ENCODE data around the gene CDH26.
"Not testable (repeated sequence)": the region's sequence is repeated elsewhere in the genome, so short reads cannot be mapped to it uniquely, and the experiment has no call there.

The CDH26 gene

GRCh38 chr20:59942245-59942644 lies 16.0 kb upstream of the CDH26 start:
- DNase-seq = no peak

DNA sequence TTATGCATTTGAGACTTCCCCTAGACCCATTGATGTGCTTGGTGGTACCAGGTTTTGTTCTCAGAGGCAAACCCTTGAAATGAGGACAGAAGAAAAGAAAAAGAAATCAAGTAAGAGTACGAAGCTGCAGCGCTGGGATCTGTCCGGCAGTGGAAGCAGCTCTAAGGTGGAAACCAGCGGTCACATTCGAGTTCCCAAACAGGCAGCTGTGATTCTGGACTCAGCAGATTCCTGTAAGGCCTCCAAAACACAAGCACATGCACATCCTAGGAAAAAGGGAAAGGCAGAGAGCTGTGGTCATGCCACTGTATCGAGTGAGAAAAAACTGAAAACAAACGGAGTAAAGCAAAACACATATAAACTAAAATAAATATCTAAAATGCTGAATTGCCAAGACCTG lies 13.5 kb upstream of the CDH26 start:
- DNase-seq = no peak

GRCh38 chr20:59945175-59945574 lies 13.0 kb upstream of the CDH26 start:
- DNase-seq = no peak

GRCh38 chr20:59945731-59946130 lies 12.5 kb upstream of the CDH26 start:
- DNase-seq = no peak

GRCh38 chr20:59947376-59947775 lies 10.8 kb upstream of the CDH26 start:
- DNase-seq = no peak

GRCh38 chr20:59948212-59948611 lies 10.0 kb upstream of the CDH26 start:
- DNase-seq = no peak

DNA sequence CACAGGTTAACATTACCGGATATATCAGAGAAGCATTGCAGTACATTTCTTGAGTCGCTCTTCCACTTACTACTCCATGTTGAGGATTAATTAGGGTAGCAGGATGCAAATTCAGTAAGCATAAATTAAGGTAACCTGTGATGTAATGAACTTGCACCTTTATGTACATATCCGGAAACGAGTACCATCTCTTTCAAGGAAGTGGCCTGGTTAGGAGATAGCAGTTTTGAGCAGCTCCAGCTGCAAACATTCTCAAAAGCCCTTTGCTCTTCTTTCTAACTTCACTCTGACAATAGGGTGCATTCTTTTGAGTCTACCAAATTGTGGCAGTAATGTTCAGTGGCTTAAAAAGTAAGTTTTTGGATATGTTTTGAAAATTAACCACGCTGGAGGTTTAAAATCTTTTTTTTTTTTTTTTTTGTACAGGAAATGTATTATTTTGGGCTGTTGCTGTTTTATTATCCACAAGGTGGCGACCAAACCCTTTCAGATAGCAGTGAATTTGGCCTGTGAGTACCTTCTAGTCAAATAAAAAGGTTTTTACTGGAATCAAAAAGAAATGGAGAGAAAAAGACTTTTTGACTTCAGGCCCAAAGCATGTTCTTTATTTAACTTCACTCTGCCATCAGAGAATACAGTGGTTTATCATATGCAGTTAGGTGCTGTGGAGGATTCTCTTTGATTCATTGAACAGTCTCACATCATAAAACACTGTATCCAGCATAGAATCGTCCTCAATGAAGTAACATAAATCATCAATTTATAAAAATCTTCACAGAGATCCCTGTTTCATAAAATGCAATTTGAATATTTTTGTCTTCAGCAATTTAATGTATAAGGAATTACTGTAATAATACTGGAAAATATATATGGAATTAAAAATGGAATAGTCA lies 9.1 kb upstream of the CDH26 start:
- DNase-seq = no peak

DNA sequence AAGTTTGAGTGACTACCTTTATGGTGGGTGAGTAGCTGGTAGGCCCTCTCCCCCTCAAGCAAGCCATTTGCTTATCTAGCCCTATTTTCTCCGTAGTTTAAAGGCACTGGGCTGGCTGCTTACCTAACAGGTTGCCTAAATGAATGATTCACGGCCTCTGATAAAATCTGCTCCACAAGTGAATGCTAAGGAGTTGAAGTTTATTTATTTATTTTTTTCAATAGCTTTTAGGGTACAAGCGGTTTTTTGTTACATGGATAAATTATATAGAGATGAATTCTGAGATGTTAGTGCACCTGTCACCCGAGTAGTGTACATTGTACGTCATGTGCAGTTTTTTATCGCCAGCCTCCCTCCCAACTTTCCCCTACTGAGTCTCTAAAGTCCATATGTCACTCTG lies 8.3 kb upstream of the CDH26 start:
- no peak for DNase-seq

- DNase-seq = no peak
Measured at GRCh38 chr20:59954718-59955117, 3.5 kb upstream of the CDH26 start.

- no peak for DNase-seq
Measured at GRCh38 chr20:59955131-59955796, 3.0 kb upstream of the CDH26 start.

DNA sequence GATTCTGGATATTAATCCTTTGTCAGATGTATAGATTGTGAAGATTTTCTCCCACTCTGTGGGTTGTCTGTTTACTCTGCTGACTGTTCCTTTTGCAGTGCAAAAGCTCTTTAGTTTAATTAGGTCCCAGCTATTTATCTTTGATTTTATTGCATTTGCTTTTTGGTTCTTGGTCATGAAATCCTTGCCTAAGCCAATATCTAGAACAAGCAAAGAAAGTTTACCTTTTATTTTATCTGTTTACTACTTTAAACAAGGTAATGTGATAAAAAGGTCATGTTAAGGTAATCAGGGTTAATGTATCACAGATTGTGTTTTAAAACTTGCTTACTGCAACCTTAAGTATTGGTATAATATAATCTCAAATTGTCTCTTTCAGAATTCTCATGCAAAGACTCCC lies 655 bp upstream of the CDH26 start:
- not testable (repeated sequence) for DNase-seq

DNA sequence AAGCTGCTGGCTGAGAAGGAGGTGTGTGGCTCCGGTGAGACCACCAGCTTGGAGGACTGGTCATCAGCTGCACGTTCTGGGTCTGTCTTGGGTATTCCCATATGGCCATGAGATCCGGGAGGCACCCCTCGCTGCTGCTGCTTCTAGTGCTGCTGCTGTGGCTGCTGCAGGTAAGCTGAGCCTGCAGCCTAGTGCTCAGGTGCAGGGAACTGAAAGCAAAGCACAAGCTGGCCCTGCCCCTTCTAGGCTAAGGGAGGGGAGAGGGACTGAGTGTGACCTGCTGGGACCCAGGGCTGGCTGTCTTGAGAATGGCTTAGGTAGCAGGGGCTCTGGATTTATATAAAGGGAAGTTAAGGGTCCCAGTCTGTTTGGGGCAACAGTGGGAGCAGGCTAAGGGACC lies 403 bp downstream of the CDH26 start:
- DNase-seq = no peak

DNA sequence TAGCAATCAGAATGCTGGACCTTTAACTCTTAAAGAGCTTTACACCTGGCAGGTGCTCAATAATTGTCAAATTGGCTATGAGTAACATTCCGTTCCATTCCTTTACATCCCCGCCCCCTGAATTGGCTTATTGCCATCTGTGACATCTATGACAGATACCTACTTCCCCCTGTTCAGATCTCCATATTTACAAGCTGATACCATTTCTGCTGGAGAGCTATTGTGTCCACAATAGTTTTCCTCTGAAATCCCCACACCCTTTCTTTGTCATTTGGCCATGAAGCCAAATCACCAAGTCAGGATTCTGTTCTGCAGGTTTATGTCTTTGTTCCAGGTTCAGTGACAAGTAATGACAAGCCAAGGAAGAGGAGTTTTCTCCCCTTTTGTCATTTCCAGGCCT lies 3.2 kb downstream of the CDH26 start:
- no peak for DNase-seq

GRCh38 chr20:59962155-59962554 lies 3.9 kb downstream of the CDH26 start:
- DNase-seq = no peak

DNA sequence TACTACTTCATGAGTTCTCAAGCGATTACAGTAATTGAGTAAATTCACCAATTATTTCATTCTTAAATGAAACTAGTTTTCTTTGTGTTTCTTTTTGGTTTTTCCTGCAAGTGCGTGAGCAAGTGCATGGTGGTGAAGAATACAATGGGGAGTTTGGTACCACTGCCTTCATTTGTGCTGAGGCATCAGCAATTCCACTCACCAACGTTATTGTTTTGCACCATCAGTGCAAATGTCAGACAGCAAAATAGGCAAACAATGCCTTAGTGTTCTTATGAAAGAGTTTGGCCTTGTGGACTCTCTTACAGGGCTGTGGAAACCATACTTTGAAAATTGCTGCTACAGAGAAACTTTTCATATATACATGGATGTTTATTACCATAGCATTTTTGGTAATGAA lies 8.2 kb downstream of the CDH26 start:
- DNase-seq = no peak

DNA sequence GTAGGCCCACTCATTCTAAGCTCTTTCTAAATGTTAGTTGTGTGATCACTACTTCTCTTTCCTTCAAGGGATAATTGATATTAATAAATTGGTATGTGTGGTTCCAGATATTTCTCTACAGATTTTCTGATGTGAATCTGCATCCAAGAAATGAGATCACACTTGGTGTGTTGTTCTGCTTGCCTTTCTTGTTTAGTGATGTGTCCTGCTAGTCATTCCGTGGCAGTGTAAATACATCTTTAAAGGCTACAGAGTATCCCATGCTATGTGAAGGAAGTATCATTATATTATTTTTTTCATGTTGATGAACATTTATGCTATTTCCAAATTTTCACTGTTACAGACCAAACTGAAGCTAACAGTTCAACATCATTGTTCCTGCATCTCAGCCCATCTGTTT lies 13.2 kb downstream of the CDH26 start:
- DNase-seq = no peak

DNA sequence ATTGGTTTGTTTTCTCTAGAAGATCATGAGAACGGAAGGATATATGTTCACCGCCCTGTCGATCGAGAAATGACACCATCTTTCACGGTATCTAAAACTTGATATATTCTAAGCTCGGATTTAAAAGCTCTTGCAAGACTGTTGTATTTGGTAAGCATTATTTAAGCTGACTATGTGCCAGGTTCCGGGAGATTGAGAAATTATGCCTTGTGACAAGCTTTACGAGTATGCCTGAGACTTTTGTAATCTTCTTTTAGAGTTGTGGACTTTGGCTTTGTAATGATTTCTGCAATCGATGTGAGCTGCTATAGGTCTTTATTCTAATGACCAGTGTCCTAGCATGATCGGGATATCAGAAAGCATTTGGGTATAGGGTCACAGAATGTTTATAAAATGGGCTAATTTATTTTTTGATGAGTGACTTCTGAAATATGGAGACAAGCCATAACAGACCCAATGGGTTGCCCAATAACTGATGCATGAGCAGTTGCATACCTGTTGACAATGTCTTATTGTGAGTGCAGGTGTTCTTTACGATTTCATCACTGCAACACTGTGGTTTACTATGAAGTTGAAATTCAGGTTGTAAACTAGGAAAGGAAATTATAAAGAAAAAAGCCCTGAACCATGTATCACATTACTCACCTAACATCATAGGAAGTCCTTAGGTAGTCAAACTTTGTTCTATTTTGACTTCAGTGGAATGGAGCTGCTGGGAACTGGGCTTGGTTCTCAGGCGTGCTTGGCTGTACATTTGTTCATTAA lies 14.0 kb downstream of the CDH26 start:
- no peak for DNase-seq

DNA sequence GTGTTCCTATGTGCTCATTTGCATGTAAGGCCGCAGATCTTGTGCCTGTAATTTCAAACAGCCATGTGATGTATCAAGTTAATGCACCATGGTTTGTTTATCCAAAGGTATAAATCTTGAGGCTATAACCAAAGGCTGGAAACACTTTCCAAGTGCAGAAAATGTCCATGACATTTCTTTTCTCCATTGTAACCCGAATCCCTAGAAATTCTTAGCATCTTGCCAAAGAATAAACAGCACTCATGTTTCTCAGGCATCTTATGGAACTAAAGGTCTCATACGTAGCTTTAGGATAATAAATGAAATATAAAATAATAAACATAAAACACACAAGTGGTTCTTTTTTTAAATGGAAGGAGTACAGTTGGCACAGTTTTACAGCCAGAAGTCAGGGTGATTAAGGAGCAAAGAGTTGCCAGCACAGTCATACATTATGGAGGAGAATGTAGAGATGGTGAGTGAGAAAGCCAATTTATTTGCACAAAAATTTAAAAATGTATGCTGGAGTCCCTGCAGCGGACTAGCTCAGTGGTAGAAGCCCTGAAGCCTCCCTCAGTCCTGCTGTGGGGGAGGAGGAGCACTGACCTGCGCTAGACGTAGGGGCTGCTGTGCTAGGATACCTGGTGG lies 18.0 kb downstream of the CDH26 start:
- DNase-seq = no peak

GRCh38 chr20:59977086-59977485 lies 18.9 kb downstream of the CDH26 start:
- no peak for DNase-seq

GRCh38 chr20:59983076-59983475 lies 24.9 kb downstream of the CDH26 start:
- no peak for DNase-seq

- DNase-seq = no peak
Measured at GRCh38 chr20:59984541-59984940, 26.3 kb downstream of the CDH26 start.

DNA sequence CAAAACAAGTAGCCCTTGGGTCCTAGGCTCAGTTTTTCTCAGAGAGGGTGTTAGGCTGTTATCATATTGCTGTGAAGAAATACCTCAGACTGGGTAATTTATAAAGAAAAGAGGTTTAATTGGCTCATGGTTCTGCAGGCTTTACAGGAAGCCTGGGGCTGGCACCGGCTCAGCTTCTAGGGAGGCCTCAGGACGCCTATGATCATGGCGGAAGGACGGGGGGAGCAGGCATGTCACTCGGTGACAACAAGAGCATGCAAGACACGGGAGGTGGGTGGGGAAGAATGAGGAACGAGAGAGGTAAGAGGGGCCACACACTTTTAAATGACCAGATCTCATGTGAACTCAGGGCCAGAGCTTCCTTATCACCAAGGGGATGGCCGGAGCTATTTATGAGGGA lies 26.9 kb downstream of the CDH26 start:
- DNase-seq = no peak

DNA sequence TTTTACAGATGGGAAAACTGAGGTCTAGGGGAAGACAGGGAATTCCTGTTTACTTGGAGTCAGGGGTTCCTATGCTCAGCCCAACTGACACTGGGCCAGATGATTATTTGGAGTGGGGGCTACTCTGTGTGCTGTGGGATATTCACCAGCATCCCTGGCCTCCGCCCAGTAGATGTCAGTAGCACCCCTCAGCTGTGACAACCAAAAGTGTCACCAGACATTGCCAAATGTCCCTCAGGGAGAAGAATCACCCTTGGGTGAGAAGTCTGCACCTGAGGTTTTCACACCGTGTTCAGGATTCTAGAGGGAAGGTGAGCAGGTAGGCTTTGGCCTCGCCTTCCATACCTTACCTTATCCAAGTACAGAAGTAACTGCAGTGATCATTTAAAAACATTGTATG lies 27.6 kb downstream of the CDH26 start:
- DNase-seq = no peak
